Aorta (tissue), 5 donors: ENCODE data around the gene CEP72. TPM values are rescaled to one million over a fixed set of nuclear protein-coding genes. Genes with fewer than 3 reads are reported as not detected.
A peak's percentile ranks its signal among the peaks of the same experiment; 100 is the strongest.

Experiments
- ATAC-seq: fragments of 200-7000 bp; cut with Tn5 transposase; one replicate; pipeline ENCODE4 v1.9.1; 2022; ENCODE audit warnings: moderate library complexity; ENCODE audit not compliant: low FRiP score
- DNase-seq, 2 donors: peaks; one replicate each; pipeline ENCODE4 v3.0.0-alpha.2; 2020
- H3K27ac ChIP-seq, 2 donors: one replicate each; pipeline ENCODE4 v1.5.1; 2013; ENCODE audit warnings: low read length in 2 of 2, mild to moderate bottlenecking in 2 of 2, moderate library complexity in 2 of 2, control low read depth in 1 of 2, inconsistent platforms in 1 of 2, low read depth in 1 of 2
- H3K27me3 ChIP-seq, 2 donors: one replicate each; pipeline ENCODE4 v1.6.1; 2013; ENCODE audit warnings: control low read depth in 1 of 2, low read length in 1 of 2, mild to moderate bottlenecking in 1 of 2, moderate library complexity in 1 of 2; ENCODE audit not compliant: insufficient read depth in 2 of 2, control insufficient read depth in 1 of 2
- H3K36me3 ChIP-seq, 2 donors: one replicate each; pipeline ENCODE4 v1.6.1; 2013; ENCODE audit warnings: control low read depth in 1 of 2, low read length in 1 of 2, mild to moderate bottlenecking in 1 of 2; ENCODE audit not compliant: insufficient read depth in 2 of 2, control insufficient read depth in 1 of 2
- H3K4me1 ChIP-seq, 2 donors: one replicate each; pipeline ENCODE4 v1.6.1; 2013; ENCODE audit warnings: low read length in 2 of 2, control low read depth in 1 of 2, mild to moderate bottlenecking in 1 of 2, moderate library complexity in 1 of 2; ENCODE audit not compliant: insufficient read depth in 2 of 2, control insufficient read depth in 1 of 2
- H3K4me3 ChIP-seq, 2 donors: one replicate each; pipeline ENCODE4 v1.5.1; 2013; ENCODE audit warnings: low read length in 2 of 2, control low read depth in 1 of 2, mild to moderate bottlenecking in 1 of 2
- H3K9me3 ChIP-seq: one replicate; pipeline ENCODE4 v1.6.1; 2013; ENCODE audit warnings: mild to moderate bottlenecking, low read length; ENCODE audit not compliant: control insufficient read depth
- WGBS, 2 donors: extraction: QIAGEN DNeasy Blood & Tissue Kit; methylation state at CpG; one replicate each; pipeline ENCODE4 v1.1.7; 2013; 5-methylcytosine and 5-hydroxymethylcytosine counted together
- intact Hi-C, 2 donors: fragments of 100-400 bp; cut with DNase I; formaldehyde crosslinking; loops; one replicate each; pipeline versions ENCODE4 v1.14.2 to v1.15.0; 2022
- polyA plus RNA-seq, 2 donors: library from polyadenylated mRNA; stranded (reverse); fragments of 200-250 nt; gene quantifications; one replicate each; pipeline ENCODE4 v1.2.3, GENCODE V29; 2013
- total RNA-seq, 2 donors: library from RNA; stranded (reverse); fragmentation: NEBNext Ultra II Directional; extraction: Animal tissue kit (Norgen Biotek cat#: 25700); gene quantifications; one replicate each; pipeline ENCODE4 v1.2.1, GENCODE V29; 2021
- donor health status: healthy with polysubstance abuse.
- donor health status: Bipolar disorder and iron deficiency.
- donor health status: DM: no; HTN: no; CAD: no.
- donor health status: DM: no; HTN: no; CAD: no.
- donor health status: DM: yes; HTN: yes; CAD: no.

The CEP72 gene
- total and polyA plus RNA-seq, 4 donors: 0.82 to 6.5 (median 2.2) TPM; not detected in 1

DNA sequence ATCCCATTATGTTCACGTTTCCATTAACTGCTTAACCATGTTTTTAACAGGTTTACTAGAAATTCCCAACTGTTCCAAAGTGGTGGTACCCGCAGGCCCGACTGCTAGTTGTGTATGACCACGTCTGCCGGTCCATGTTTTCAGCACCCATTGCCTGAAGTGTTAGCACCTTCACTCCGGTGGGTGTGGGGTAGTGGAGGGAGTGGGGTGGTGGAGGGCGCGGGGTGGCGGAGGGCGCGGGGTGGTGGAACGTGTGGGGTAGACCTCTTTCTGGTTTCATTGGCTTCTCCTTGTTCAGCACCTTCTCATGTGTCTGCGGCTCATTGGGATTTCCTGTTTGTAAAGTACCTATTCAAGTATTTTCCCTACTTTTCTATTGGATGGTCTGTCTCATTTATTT lies 43.3 kb downstream of the CEP72 start:
- no peaks in the 10 kb centered on the region for H3K36me3 ChIP-seq
- peak; percentile 18 to 52 for DNase-seq
- no peak overlapping the region for H3K4me3 ChIP-seq
- H3K9me3 ChIP-seq: peaks cover 6% of the 10 kb centered on the region
- no peak overlapping the region for H3K27ac ChIP-seq
- WGBS, 2 donors: 96 to 97% methylated on average over 13 of the region's 13 CpGs
- no peaks in the 10 kb centered on the region for H3K27me3 ChIP-seq
- no peak for ATAC-seq
- intact Hi-C loops: no loop called here
- no peaks in the 10 kb centered on the region for H3K4me1 ChIP-seq

DNA sequence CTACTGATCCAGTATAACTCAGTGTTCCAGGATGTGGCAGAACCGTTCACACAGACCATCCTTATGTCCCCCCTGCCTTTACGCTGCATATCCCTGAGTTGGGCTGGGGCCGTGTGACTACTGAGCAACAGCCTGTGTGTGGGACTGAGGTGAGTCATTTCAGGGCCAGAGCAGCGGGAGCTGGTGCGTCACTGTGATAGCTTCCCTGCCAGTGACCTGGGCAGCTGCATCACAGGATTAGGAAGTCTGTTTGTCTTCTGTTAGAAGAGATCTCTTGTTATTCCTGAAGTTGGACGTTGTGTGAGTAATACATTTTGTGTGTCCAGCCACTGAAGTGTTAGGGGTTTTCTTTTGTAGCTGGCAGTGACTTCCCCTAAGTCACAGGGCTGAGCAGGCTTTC lies 45.4 kb downstream of the CEP72 start:
- no peaks in the 10 kb centered on the region for H3K27me3 ChIP-seq
- ATAC-seq (no peak), DNase-seq (peak in 1 of 2 donors; percentile 30)
- no peak overlapping the region for H3K27ac ChIP-seq
- WGBS, 2 donors: 95 to 97% methylated on average over 6 of the region's 6 CpGs
- intact Hi-C loops: no loop called here
- no peaks in the 10 kb centered on the region for H3K4me1 ChIP-seq
- no peak overlapping the region for H3K4me3 ChIP-seq
- peaks cover 6% of the 10 kb centered on the region for H3K9me3 ChIP-seq
- peaks cover 0 to 3% of the 10 kb centered on the region in 2 donors for H3K36me3 ChIP-seq

DNA sequence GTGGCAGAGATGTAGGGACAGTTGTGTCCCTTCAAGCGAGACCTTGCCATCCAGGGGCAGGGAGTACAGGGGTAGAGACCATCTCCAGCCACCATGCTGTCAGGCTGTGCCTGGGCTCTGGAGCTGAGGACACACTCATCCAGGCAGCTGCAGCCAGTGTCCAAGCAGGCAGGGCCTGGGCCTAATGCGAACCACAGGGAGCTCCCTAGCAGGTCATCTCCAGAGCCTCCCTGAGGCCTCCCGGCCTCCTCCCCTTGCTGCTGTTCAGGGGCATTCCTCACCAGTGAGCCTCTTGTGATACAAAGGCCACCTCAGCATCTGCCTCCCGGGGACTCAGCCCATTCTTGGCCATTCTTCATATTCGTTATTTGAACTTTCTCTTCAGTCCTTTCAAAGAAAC lies 46.0 kb downstream of the CEP72 start:
- Histone ChIP-seq H3K9me3 (peaks cover 6% of the 10 kb centered on the region), H3K36me3 (peaks cover 0 to 3% of the 10 kb centered on the region in 2 donors), H3K27ac (no peak overlapping the region), H3K4me1 (no peaks in the 10 kb centered on the region), H3K4me3 (no peak overlapping the region), H3K27me3 (no peaks in the 10 kb centered on the region)
- DNase-seq: no peak
- intact Hi-C loops: no loop called here
- WGBS, 2 donors: 97 to 100% methylated on average over 5 of the region's 5 CpGs
- ATAC-seq: no peak

DNA sequence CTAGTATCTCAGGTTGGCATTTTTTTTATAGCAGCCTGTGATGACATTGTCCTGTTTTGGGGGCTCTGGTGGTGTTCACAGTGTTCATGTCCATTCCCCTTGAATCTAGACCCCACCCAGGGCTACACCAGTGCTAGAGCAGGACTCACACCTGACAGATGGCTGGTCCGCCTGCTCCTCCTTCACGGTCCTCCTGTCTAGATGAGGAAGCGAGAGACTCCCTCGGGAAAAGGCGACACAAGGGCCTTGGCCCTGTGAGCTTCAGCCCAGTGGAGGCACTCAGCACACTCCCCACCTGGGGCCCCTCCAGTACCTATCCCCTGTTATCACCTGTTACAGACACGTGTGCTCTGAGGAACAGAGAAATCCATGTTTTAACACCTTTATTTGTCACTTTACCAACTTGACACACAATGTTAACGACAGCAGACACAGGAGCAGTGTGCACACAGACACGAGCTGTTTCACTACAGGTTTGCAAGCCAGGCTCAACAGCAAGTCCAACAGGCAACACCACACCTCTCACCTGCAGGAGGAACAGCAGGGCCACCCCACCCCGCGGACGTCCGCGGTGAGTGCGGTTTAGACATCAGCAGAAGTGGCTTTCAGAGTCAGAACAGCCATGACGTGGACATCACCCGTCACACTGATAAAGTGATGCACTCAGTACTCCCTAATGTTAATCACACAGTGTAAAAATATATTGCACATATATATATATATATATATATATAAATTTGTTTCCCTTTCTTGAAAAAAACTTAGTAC lies 47.5 kb downstream of the CEP72 start:
- Histone ChIP-seq H3K9me3 (peaks cover 6% of the 10 kb centered on the region), H3K27ac (no peak overlapping the region), H3K4me3 (no peak overlapping the region), H3K27me3 (no peaks in the 10 kb centered on the region), H3K4me1 (no peaks in the 10 kb centered on the region), H3K36me3 (peaks cover 0 to 3% of the 10 kb centered on the region in 2 donors)
- intact Hi-C loops: no loop called here
- DNase-seq (peak in 1 of 2 donors; percentile 14), ATAC-seq (no peak)
- WGBS, 2 donors: 97% methylated on average over 16 of the region's 16 CpGs

DNA sequence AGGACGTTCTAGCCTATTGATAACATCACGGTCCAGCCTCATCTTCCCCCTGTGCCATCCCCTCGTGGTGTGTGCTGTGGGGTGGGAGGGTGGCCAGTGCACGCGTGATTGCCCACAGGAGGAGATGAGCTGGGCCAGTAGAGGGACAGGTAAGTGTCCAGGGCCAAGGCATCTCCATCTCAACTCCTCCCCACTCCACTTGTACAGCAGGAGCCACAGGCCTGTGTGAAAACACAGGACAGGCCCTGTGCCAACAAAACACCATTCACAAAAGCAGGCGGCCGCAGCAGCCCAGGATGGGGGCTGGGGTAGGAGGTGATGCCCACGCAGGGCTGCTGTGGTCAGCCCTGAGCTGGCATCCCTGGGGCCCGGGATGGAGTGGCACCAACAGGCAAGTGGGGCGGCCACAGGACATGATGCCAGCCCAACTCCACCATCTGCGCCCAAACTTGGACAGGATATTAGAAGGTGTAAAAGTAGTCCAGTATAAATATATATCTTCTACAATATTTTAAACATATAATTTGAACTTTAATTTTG lies 48.4 kb downstream of the CEP72 start:
- Histone ChIP-seq H3K27ac (no peak overlapping the region), H3K27me3 (no peaks in the 10 kb centered on the region), H3K4me1 (no peaks in the 10 kb centered on the region), H3K9me3 (peaks cover 6% of the 10 kb centered on the region), H3K36me3 (peaks cover 0 to 4% of the 10 kb centered on the region in 2 donors), H3K4me3 (no peak overlapping the region)
- ATAC-seq (no peak), DNase-seq (peak in 1 of 2 donors; percentile 18)
- intact Hi-C loops: no loop called here
- WGBS, 2 donors: 96 to 98% methylated on average over 11 of the region's 11 CpGs

DNA sequence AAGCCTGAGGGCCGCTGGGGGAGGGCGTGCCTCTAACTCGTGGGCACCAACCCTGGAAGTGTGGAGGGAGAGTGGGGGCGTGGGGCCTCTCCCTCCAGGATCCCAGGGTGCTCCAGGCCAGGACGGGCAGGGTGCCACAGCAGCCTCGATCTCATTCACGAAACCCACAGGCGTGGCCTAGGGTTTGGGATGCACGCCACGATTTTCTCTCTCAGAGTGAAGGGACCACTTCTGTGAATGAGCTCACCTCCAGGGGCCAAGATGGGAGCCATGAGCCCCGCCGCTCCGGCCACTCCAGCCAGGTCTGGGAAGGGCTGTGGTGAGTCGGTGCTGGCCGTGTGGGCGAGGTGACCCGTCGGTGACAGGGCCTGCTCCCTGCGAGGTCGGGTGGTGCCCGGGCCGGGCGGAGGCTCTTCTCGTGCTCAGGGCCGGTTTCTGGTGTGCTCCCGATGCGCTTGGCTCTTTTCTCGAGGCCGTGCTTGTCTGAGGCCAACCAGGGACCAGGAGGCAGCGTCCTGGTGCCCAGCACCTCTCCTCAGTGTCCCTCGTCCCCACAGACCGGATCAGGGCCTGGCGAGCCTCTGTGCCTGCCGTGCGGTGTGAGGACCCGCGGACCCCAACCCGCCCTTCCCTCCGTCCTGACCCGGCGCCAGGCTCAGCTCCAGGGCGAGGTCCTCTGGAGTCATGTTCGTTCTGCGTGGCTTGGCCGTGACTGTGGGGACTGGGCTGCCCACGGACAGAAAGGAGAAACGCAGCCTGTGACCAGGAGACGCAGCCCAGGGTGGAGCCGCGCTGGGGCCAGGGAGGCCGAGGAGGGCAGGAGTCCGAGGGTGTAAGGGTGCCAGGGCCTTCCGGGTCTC lies 50.0 kb downstream of the CEP72 start:
- Histone ChIP-seq H3K27ac (no peak overlapping the region), H3K4me1 (no peaks in the 10 kb centered on the region), H3K9me3 (peaks cover 6% of the 10 kb centered on the region), H3K36me3 (peaks cover 0 to 4% of the 10 kb centered on the region in 2 donors), H3K4me3 (no peak overlapping the region), H3K27me3 (no peaks in the 10 kb centered on the region)
- ATAC-seq (no peak), DNase-seq (peak in 1 of 2 donors; percentile 44)
- WGBS, 2 donors: 97% methylated on average over 53 of the region's 53 CpGs
- intact Hi-C loops: no loop called here

DNA sequence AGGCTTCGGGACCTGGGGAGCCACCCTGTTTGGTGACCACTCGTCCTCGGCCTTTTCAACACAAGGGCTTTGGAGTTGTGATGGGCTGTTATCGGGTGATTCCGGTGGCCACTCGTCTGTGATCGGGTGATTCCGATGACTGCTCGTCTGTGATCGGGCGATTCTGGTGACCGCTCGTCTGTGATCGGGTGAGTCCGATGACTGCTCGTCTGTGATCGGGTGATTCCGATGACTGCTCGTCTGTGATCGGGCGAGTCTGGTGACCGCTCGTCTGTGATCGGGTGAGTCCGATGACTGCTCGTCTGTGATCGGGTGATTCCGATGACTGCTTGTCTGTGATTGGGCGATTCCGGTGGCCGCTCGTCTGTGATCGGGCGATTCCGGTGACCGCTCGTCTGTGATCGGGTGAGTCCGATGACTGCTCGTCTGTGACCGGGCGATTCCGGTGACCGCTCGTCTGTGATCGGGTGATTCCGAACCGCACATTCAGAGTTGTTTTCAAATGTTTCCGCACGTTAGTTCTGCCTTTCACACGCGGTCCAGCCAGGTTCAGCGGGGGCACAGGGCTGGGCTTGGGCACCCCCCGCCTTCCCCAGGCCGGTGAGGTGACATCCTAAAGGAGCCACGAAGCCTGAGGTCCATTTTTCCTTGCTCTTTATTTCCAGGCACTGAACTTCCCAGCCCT lies 50.8 kb downstream of the CEP72 start:
- no peak overlapping the region for H3K27ac ChIP-seq
- H3K9me3 ChIP-seq: peaks cover 3% of the 10 kb centered on the region
- peak in 1 of 2 donors; percentile 40 for DNase-seq
- no peaks in the 10 kb centered on the region for H3K4me1 ChIP-seq
- intact Hi-C loops: no loop called here
- peaks cover 0 to 4% of the 10 kb centered on the region in 2 donors for H3K36me3 ChIP-seq
- no peak for ATAC-seq
- H3K27me3 ChIP-seq: no peaks in the 10 kb centered on the region
- WGBS, 2 donors: 93 to 98% methylated on average over 56 of the region's 56 CpGs
- no peak overlapping the region for H3K4me3 ChIP-seq
